ENCODE data around the gene SPATA6L.

Gene SPATA6L

DNA sequence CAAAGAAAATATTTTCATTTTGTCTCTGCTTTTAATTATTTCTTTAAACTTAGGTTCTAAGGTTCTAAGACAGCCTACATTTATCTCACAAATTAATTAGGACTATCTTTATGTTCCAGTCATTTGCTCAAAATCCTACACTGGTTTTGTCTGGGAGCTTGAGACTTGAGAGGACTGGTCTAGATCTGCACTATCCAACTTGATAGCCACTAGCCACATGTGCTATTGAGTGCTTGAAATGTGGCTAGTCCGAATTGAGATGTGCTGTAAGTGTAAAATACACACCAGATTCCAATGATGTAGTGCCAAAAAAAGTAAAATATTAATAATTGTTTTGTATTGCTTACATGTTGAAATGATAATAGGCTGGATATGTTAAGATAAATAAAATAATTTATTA is 20.3 kb upstream of the SPATA6L start:
- Mint-ChIP-seq H3K36me3 (ENCODE audit: low read depth) (peaks cover 55% of the 10 kb centered on the region), H3K9me3 (no peaks in the 10 kb centered on the region), H3K4me3 (no peak overlapping the region), H3K4me1 (ENCODE audit: low read depth) (peaks cover 5% of the 10 kb centered on the region), H3K27me3 (no peaks in the 10 kb centered on the region), H3K27ac (no peak overlapping the region)
- intact Hi-C loops (cut with micrococcal nuclease) = loop anchor here (10.0 kb wide), 1 partner anchor 1842 kb away; the partner anchor contains the start of gene PUM3

DNA sequence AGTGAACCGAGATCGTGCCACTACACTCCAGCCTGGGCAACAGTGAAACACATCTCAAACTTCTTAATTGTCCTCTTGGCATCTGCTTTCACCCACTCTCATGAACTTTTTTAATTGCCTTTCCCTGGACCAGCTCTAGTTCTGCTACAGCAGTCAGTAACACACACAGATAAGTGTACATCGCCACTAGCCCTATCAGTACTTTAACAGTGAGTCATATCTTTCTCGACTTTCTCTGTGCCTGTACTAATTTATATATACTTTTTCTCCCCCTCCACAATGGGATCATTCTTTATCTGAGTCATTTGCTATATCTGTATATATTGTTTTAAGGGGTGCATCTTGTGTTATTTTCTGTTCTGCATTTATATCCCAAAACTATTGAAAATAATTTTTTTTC is 19.8 kb upstream of the SPATA6L start:
- peaks cover 50% of the 10 kb centered on the region for H3K36me3 Mint-ChIP-seq (ENCODE audit: low read depth)
- H3K9me3 Mint-ChIP-seq = no peaks in the 10 kb centered on the region
- intact Hi-C loops (cut with micrococcal nuclease) = loop anchor here (10.0 kb wide), 1 partner anchor 1841 kb away; the partner anchor contains the start of gene PUM3
- H3K27ac Mint-ChIP-seq = no peak overlapping the region
- H3K27me3 Mint-ChIP-seq = no peaks in the 10 kb centered on the region
- H3K4me3 Mint-ChIP-seq = no peak overlapping the region
- H3K4me1 Mint-ChIP-seq (ENCODE audit: low read depth) = peaks cover 5% of the 10 kb centered on the region

DNA sequence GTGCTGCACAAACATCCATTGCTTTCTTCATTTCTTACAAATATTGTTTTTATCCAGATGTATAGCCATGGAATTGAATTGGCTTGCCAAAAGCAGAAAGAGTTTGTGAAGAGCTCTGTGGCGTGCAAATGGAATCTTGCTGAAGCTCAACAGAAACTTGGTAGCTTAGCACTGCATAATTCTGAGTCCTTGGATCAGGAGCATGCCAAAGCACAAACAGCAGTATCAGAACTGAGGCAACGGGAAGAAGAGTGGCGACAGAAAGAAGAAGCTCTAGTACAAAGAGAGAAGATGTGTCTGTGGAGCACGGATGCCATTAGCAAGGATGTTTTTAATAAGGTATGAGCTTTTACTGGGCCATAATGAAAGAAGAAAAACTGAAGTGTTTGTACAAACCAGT is 18.5 kb upstream of the SPATA6L start:
- Mint-ChIP-seq H3K27ac (no peak overlapping the region), H3K4me3 (no peak overlapping the region), H3K27me3 (no peaks in the 10 kb centered on the region), H3K36me3 (ENCODE audit: low read depth) (peaks cover 37% of the 10 kb centered on the region), H3K4me1 (ENCODE audit: low read depth) (peaks cover 5% of the 10 kb centered on the region), H3K9me3 (no peaks in the 10 kb centered on the region)
- intact Hi-C loops (cut with micrococcal nuclease) = loop anchor here (10.0 kb wide), 1 partner anchor 1840 kb away; the partner anchor contains the start of gene PUM3

DNA sequence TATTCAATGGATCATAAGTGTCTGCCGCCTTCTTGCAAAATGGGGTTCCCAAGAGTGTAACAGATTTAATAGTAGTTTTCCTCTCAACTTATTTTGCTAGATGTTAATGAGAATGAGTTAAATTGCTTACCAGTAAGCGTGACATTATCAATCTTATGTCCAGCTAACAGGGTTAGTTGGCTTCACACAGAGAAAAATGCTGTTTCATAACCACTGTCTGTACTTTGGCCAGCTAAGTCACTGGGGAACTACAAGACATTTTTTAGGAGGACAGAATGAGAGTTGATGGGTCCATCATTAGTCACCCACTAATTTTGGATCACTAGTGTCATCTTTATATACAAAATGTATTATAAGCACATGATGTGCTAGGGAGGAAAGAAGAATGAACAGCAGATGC is 14.5 kb upstream of the SPATA6L start:
- intact Hi-C loops (cut with micrococcal nuclease) = loop anchor here (10.0 kb wide), 1 partner anchor 1836 kb away; the partner anchor contains the start of gene PUM3

DNA sequence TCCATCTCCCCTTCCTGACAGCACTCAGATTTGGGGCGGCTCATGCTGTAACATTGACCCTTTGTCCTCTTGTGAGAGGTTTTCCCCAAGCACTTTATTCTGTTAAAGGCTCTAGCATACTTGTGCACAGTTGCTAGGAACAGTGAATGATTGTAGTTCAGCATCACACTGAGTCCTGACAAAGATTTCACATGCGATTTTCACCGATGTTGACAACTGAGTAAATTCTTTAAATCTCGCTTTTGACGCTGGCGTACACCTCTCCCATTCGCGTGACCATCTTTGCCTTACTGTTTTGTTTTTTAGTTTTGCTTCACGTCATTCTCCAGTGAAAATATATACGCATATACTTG is 13.9 kb upstream of the SPATA6L start:
- Mint-ChIP-seq H3K27me3 (peaks cover 1% of the 10 kb centered on the region), H3K9me3 (no peaks in the 10 kb centered on the region), H3K36me3 (ENCODE audit: low read depth) (peaks cover 14% of the 10 kb centered on the region), H3K4me1 (ENCODE audit: low read depth) (peaks cover 14% of the 10 kb centered on the region), H3K27ac (no peak overlapping the region), H3K4me3 (no peak overlapping the region)
- intact Hi-C loops (cut with micrococcal nuclease) = loop anchor here (10.0 kb wide), 1 partner anchor 1835 kb away; the partner anchor contains the start of gene PUM3

More for the DNA sequence above, 14.5 kb upstream of the SPATA6L start:
- Mint-ChIP-seq H3K36me3 (ENCODE audit: low read depth) (peaks cover 20% of the 10 kb centered on the region), H3K9me3 (no peaks in the 10 kb centered on the region), H3K4me3 (no peak overlapping the region), H3K27me3 (peaks cover 1% of the 10 kb centered on the region), H3K4me1 (ENCODE audit: low read depth) (peaks cover 8% of the 10 kb centered on the region), H3K27ac (no peak overlapping the region)

DNA sequence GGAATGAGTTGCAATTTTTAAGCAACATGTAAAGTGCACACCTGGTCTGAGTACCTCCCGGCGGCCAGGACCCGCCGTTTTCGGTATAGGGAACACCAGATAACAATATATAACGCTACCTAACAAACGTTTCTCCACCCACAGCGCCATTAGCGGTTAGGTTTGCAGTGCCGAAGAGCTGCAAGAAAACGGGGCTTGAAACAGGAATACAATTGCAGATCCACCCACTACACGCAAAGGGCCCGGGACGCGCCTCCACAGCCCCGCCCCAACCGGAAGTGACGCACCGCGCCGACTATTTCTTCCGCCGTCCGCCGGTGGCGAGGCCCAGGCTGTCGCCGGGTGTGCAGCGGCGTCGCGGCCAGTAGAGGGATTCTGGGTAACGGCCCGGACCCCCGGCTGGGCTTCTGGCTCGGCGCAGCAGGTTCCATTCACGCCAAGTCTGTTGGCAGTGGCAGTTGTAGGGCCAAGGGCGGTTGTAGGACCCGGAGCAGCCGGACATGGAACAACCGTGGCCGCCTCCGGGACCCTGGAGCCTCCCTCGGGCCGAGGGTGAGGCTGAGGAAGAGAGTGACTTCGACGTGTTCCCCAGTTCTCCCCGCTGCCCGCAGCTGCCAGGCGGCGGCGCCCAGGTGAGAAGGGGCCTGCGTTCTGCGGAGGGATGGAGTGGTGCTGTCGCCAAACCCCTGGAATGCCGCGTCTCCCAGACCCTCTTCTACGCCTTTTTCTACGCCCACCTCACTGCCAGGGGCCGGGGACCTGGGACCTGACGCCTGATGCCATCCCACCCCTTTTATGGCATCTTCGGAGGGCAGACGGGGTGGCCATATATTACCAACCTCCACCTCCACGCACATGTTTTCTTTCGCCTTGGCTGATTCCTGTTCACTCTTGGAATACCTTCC is 13.2 kb upstream of the SPATA6L start, which contains the start of gene CDC37L1:
Gene CDC37L1, plus strand, starts transcription at position 302 of the 905 bp plus-strand sequence. Its CDS starts 199 bp downstream, at position 501.
- peaks cover 7% of the 10 kb centered on the region for H3K36me3 Mint-ChIP-seq (ENCODE audit: low read depth)
- peaks cover 1% of the 10 kb centered on the region for H3K27me3 Mint-ChIP-seq
- H3K9me3 Mint-ChIP-seq = no peaks in the 10 kb centered on the region
- H3K27ac Mint-ChIP-seq = no peak within 1 kb of the TSS
- intact Hi-C loops (cut with micrococcal nuclease) = loop anchor here (1.0 to 10.0 kb wide), 6 partner anchors 17 to 1835 kb away; partner anchors contain the start of genes AK3, JAK2, PLPP6 and PUM3
- H3K4me3 Mint-ChIP-seq = no peak within 1 kb of the TSS
- H3K4me1 Mint-ChIP-seq (ENCODE audit: low read depth) = peaks cover 15% of the 10 kb centered on the region

DNA sequence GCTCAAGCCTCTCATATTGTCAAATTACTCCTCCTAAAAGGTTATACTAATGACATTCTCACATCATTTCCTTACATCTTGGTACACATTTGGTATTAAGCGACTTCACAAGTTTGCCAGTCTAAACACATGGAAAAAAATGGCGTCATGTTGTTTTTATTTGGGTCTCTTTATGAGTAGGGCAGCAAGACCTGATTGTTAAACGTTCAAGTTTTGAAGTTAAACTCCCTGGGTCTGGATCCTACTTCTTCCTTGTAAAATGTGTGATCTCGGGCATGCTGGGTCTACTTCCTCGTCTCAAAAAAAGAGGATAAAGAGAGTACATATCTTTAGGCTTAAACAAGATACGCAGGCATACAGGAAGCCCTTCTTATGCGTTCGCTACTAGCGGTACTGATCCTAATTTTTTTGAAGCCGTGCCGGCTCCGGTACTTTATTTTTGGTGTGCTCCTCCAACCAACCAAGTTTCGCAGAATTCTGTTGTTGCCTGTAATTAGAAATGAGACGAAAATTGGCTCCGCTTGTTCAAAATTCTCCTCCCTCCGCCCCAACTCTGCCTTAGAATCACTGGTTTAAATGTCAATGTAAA is 12.5 kb upstream of the SPATA6L start:
- intact Hi-C loops (cut with micrococcal nuclease) = loop anchor here (1.0 to 10.0 kb wide), 5 partner anchors 16 to 1154 kb away; partner anchors contain the start of genes AK3, JAK2, PLPP6 and RFX3
- H3K27me3 Mint-ChIP-seq = peaks cover 1% of the 10 kb centered on the region
- peaks cover 15% of the 10 kb centered on the region for H3K4me1 Mint-ChIP-seq (ENCODE audit: low read depth)
- H3K27ac Mint-ChIP-seq = no peak overlapping the region
- H3K4me3 Mint-ChIP-seq = no peak overlapping the region
- no peaks in the 10 kb centered on the region for H3K9me3 Mint-ChIP-seq
- peaks cover 7% of the 10 kb centered on the region for H3K36me3 Mint-ChIP-seq (ENCODE audit: low read depth)

DNA sequence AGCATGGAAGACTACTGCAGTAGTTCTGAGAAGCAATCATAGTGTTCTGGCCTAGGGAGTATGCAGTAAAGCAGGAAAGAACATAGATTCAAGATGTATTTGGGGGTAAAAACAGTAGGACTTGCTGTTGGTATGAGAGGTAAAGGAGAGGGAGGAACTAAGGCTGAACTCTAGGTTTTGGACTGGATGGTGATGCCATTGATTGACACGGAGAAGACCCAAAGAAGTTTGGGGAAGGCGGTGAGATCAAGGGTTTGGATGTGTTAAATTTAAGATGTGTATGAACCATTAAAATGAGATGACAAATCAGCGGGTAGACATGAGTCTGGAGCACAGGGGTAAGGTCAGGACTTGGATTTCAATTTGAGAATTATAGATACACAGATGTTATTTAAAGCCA is 11.1 kb upstream of the SPATA6L start:
- H3K9me3 Mint-ChIP-seq = no peaks in the 10 kb centered on the region
- H3K4me3 Mint-ChIP-seq = no peak overlapping the region
- intact Hi-C loops (cut with micrococcal nuclease) = loop anchor here (5.0 to 10.0 kb wide), 3 partner anchors 65 to 1153 kb away; partner anchors contain the start of genes AK3, JAK2 and RFX3
- H3K36me3 Mint-ChIP-seq (ENCODE audit: low read depth) = no peaks in the 10 kb centered on the region
- H3K27me3 Mint-ChIP-seq = peaks cover 1% of the 10 kb centered on the region
- no peak overlapping the region for H3K27ac Mint-ChIP-seq
- H3K4me1 Mint-ChIP-seq (ENCODE audit: low read depth) = peaks cover 10% of the 10 kb centered on the region

DNA sequence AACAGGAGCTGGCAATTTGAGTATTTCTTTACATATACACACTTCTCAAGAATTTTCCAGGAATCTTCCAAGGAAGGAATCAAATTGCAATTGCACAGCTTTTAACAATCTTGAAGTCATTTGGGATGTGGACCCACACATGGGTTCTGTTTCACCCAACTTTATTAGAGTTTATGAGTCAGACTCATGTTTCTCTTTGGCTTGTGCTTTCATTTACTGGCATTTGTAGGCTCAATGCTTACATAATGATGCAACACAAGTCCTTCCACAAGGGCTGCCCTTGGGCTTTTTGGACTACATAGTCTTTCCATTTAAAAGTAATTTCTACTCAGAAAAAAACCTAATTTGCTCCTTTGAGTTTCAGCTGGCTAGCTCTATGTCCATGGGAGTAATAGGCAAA is 8.5 kb upstream of the SPATA6L start:
- Mint-ChIP-seq H3K4me3 (no peak overlapping the region), H3K9me3 (no peaks in the 10 kb centered on the region), H3K27ac (no peak overlapping the region), H3K36me3 (ENCODE audit: low read depth) (no peaks in the 10 kb centered on the region), H3K27me3 (peaks cover 1% of the 10 kb centered on the region), H3K4me1 (ENCODE audit: low read depth) (peaks cover 10% of the 10 kb centered on the region)
- intact Hi-C loops (cut with micrococcal nuclease) = loop anchor here (5.0 to 10.0 kb wide), 3 partner anchors 68 to 1150 kb away; partner anchors contain the start of genes AK3, JAK2 and RFX3

DNA sequence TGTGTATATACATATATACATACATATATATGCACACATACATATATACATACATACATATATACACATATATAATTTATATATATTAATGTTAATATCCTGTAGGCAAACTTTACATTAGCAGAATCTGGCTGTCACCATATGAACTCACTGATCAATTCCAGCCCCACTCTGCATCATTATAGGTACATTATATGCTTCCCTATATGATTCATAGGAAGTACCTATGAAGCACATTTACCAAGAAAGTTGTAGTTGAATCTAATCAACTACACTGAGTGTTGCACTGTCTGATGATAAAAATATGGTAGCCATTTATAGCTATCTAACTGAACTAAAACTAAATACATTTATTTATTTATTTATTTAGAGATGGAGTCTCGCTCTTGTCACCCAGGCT is 5.5 kb upstream of the SPATA6L start:
- intact Hi-C loops (cut with micrococcal nuclease) = loop anchor here (10.0 kb wide), 2 partner anchors 313 to 1147 kb away; partner anchors contain the start of genes JAK2 and RFX3
- H3K36me3 Mint-ChIP-seq (ENCODE audit: low read depth) = no peaks in the 10 kb centered on the region
- no peak overlapping the region for H3K27ac Mint-ChIP-seq
- no peaks in the 10 kb centered on the region for H3K9me3 Mint-ChIP-seq
- H3K4me1 Mint-ChIP-seq (ENCODE audit: low read depth) = peaks cover 10% of the 10 kb centered on the region
- no peak overlapping the region for H3K4me3 Mint-ChIP-seq
- H3K27me3 Mint-ChIP-seq = peaks cover 18% of the 10 kb centered on the region

DNA sequence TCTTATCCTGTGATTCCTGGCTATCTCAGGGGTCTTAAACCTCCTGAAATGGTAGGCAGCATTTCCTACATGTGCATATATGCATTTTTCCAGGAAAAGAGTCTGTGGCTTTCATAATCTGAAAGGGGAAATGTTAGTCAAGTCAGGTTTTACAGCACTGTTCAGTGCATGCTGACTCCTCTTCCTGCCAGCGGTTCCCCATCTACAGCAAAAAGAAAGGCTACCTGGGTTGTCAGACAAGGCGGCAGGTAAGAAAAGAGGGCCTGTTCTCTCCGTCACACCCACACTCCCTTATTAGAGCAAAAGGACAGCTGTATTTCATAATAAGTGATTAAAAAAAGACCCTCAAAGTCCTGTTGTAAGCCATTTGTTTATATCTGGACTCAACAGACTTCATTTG is 4.3 kb upstream of the SPATA6L start:
- intact Hi-C loops (cut with micrococcal nuclease) = loop anchor here (10.0 kb wide), 2 partner anchors 314 to 1146 kb away; partner anchors contain the start of genes JAK2 and RFX3
- Mint-ChIP-seq H3K4me1 (ENCODE audit: low read depth) (peaks cover 15% of the 10 kb centered on the region), H3K27ac (no peak overlapping the region), H3K36me3 (ENCODE audit: low read depth) (no peaks in the 10 kb centered on the region), H3K27me3 (peaks cover 26% of the 10 kb centered on the region), H3K9me3 (no peaks in the 10 kb centered on the region), H3K4me3 (no peak overlapping the region)

DNA sequence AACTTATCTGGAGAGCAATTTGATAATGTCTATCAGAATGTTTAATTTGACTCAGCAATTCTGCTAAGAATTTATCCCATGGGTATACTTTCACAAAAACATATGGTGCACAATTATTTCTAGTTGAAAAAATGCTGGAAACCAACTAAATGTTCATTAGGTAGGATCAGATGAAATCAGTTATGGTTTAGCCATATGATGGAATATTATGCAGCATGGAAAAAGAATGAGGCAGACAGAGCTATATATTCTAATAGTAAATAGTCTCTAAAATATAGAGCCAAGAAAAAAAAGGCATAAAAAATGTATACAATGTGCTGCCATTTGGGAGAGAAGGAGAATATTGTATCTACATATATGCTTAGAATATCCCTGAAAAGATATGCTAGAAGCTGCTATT is 3.6 kb upstream of the SPATA6L start:
- Mint-ChIP-seq H3K27me3 (peaks cover 26% of the 10 kb centered on the region), H3K4me1 (ENCODE audit: low read depth) (peaks cover 13% of the 10 kb centered on the region), H3K27ac (no peak overlapping the region), H3K4me3 (no peak overlapping the region), H3K9me3 (no peaks in the 10 kb centered on the region), H3K36me3 (ENCODE audit: low read depth) (no peaks in the 10 kb centered on the region)
- intact Hi-C loops (cut with micrococcal nuclease) = loop anchor here (10.0 kb wide), 2 partner anchors 315 to 1145 kb away; partner anchors contain the start of genes JAK2 and RFX3

DNA sequence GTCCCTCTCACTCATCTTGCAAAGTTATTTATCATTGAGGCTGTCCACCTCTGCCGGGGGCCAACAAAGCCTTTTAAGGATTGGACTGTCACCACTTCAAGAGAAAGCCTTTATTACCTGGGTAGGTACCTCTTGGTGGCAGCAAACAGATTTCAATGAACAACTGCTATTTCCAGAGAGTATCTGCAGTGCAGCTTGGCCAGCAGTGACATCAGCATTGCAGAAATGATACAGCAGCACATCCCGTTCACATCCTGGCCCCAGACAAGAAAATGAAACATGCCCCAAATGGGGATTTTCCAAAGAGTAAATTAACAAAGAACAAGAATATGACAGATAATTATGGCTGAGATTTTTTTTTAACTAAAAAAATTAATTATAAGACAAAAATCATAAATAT is 2.3 kb upstream of the SPATA6L start:
- H3K4me3 Mint-ChIP-seq = no peak overlapping the region
- intact Hi-C loops (cut with micrococcal nuclease) = no loop called here
- H3K27ac Mint-ChIP-seq = no peak overlapping the region
- H3K27me3 Mint-ChIP-seq = peaks cover 26% of the 10 kb centered on the region
- H3K9me3 Mint-ChIP-seq = no peaks in the 10 kb centered on the region
- H3K4me1 Mint-ChIP-seq (ENCODE audit: low read depth) = peaks cover 26% of the 10 kb centered on the region
- no peaks in the 10 kb centered on the region for H3K36me3 Mint-ChIP-seq (ENCODE audit: low read depth)

DNA sequence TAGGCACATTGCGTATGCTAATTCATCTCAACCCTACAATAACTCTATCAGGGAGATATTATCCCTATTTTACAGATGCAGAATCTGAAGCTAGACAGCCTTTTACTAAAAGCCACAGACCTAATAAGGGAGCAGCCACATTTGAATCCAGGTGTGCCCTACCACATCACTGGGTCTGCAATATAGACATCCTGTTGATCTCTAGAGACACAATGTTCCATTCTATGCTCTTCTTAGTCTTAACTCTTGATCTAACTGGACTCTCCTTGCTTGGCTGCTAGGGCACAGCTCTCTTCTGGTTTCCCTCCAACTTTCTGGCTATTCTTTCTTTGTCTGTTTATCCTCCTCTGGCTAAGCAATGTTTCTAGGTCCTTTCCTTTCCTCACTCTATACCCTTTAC is 1.4 kb upstream of the SPATA6L start:
- peaks cover 32% of the 10 kb centered on the region for H3K4me1 Mint-ChIP-seq (ENCODE audit: low read depth)
- H3K4me3 Mint-ChIP-seq = no peak overlapping the region
- intact Hi-C loops (cut with micrococcal nuclease) = no loop called here
- peaks cover 2% of the 10 kb centered on the region for H3K36me3 Mint-ChIP-seq (ENCODE audit: low read depth)
- H3K9me3 Mint-ChIP-seq = no peaks in the 10 kb centered on the region
- peaks cover 26% of the 10 kb centered on the region for H3K27me3 Mint-ChIP-seq
- no peak overlapping the region for H3K27ac Mint-ChIP-seq
